SK-N-SH (cell line): ENCODE measurements around the gene TSG101. TPM values are rescaled to one million over a fixed set of nuclear protein-coding genes. Genes with fewer than 3 reads are reported as not detected.

Experiments used
- CTCF ChIA-PET: fragments of 300-600, 350-600 bp; formaldehyde crosslinking; extraction: SDS; loops from one replicate; lab custom pipeline; 2021; lab: Yijun Ruan, JAX
- POLR2A ChIA-PET: fragments of 350-600 bp; sonication (Branson Sonifier 250); formaldehyde crosslinking; extraction: SDS; loops from one replicate; lab custom pipeline; 2020; ENCODE audit warnings: antibody characterized with exemption, inconsistent platforms; lab: Yijun Ruan, JAX
- DNase-seq: peaks from one replicate; pipeline ENCODE4 v3.0.0; 2012
- H2AFZ ChIP-seq: fragments of 200-600 bp; sonication (generic); 2 replicates; pipeline ENCODE4 v1.8.1; 2016; ENCODE audit warnings: antibody characterized with exemption, mild to moderate bottlenecking, low read depth
- H3F3A ChIP-seq: fragments of 200-600 bp; sonication (generic); replicated peaks from 2 replicates; pipeline ENCODE3; 2016; ENCODE audit warnings: antibody characterized with exemption, mild to moderate bottlenecking; ENCODE audit not compliant: insufficient read depth
- H3K27ac ChIP-seq, 2 experiments: fragments of 200-500 bp in 1 of 2; fragments of 200-600 bp in 1 of 2; sonication (Bioruptor generic) in 1 of 2; sonication (generic), shearing (Covaris generic) in 1 of 2; 2 replicates each; pipeline versions ENCODE4 v1.5.1 to v1.6.1; 2014 to 2016; ENCODE audit warnings: low read depth in 2 of 2, inconsistent platforms in 1 of 2, low read length in 1 of 2, mild to moderate bottlenecking in 1 of 2, mixed read lengths in 1 of 2
- H3K27me3 ChIP-seq: fragments of 200-600 bp; sonication (generic), shearing (Covaris generic); 2 replicates; pipeline ENCODE4 v1.6.1; 2016; ENCODE audit warnings: mixed run types; ENCODE audit not compliant: insufficient read depth
- H3K36me3 ChIP-seq, 2 experiments: fragments of 200-500 bp in 1 of 2; fragments of 200-600 bp in 1 of 2; sonication (Bioruptor generic) in 1 of 2; sonication (generic) in 1 of 2; replicated peaks in 1 of 2; 2 replicates each; pipeline versions ENCODE3 to v1.5.1; 2014 to 2016; ENCODE audit warnings: low read length in 1 of 2, mild to moderate bottlenecking in 1 of 2; ENCODE audit not compliant: insufficient read depth in 2 of 2, control insufficient read depth in 1 of 2
- H3K4me1 ChIP-seq, 2 experiments: fragments of 200-500 bp in 1 of 2; fragments of 200-600 bp in 1 of 2; sonication (Bioruptor generic) in 1 of 2; sonication (generic), shearing (Covaris generic) in 1 of 2; 2 replicates each; pipeline versions ENCODE4 v1.5.1 to v1.6.1; 2014 to 2016; ENCODE audit warnings: low read depth in 1 of 2, low read length in 1 of 2, mixed run types in 1 of 2; ENCODE audit not compliant: insufficient read depth in 2 of 2, control insufficient read depth in 1 of 2
- H3K4me2 ChIP-seq: fragments of 200-600 bp; sonication (generic), shearing (Covaris generic); 2 replicates; pipeline ENCODE4 v1.6.1; 2017; ENCODE audit warnings: mixed run types
- H3K4me3 ChIP-seq, 2 experiments: fragments of 200-500 bp in 1 of 2; fragments of 200-600 bp in 1 of 2; sonication (Bioruptor generic) in 1 of 2; sonication (generic), shearing (Covaris generic) in 1 of 2; 2 replicates each; pipeline versions ENCODE4 v1.5.1 to v1.8.1; 2014 to 2016; ENCODE audit warnings: low read depth in 2 of 2, inconsistent platforms in 1 of 2, low read length in 1 of 2, mild to moderate bottlenecking in 1 of 2, mixed read lengths in 1 of 2, moderate library complexity in 1 of 2
- H3K79me2 ChIP-seq: fragments of 200-600 bp; sonication (generic); 2 replicates; pipeline ENCODE4 v1.8.1; 2017; ENCODE audit warnings: mild to moderate bottlenecking; ENCODE audit not compliant: insufficient read depth
- H3K9ac ChIP-seq: fragments of 200-600 bp; sonication (generic); 2 replicates; pipeline ENCODE4 v1.6.1; 2017; ENCODE audit warnings: mixed run types
- H3K9me2 ChIP-seq: fragments of 200-600 bp; sonication (generic); 2 replicates; pipeline ENCODE4 v1.6.1; 2017; ENCODE audit warnings: mixed run types
- H3K9me3 ChIP-seq: fragments of 200-600 bp; sonication (generic); 2 replicates; pipeline ENCODE4 v1.6.1; 2017; ENCODE audit warnings: mixed run types, mild to moderate bottlenecking, moderate library complexity
- H4K20me1 ChIP-seq: fragments of 200-600 bp; sonication (generic); 2 replicates; pipeline ENCODE4 v1.6.1; 2017; ENCODE audit warnings: mild to moderate bottlenecking, mixed run types; ENCODE audit not compliant: insufficient read depth
- CHD2 ChIP-seq: fragments of 150-350 bp; IDR thresholded peaks from 2 replicates; pipeline ENCODE4 v1.6.1; 2018; ENCODE audit warnings: low read length; ENCODE audit not compliant: partially characterized antibody
- ELF1 ChIP-seq: IDR thresholded peaks from 2 replicates; pipeline ENCODE4 v1.4.0; 2012
- EZH2phosphoT487 ChIP-seq: fragments of 200-600 bp; sonication (generic); IDR thresholded peaks from 2 replicates; pipeline ENCODE4 v1.6.1; 2017; ENCODE audit warnings: low read depth, mixed run types, mild to moderate bottlenecking, antibody characterized with exemption, moderate library complexity, borderline replicate concordance
- MXI1 ChIP-seq: IDR thresholded peaks from 2 replicates; pipeline ENCODE4 v1.6.1; 2012; ENCODE audit warnings: mild to moderate bottlenecking, low read depth, low read length, improper control_type of control experiment
- SMC3 ChIP-seq: IDR thresholded peaks from 2 replicates; pipeline ENCODE4 v1.6.1; 2012; ENCODE audit warnings: low read depth, low read length, improper control_type of control experiment
- TCF12 ChIP-seq: IDR thresholded peaks from 2 replicates; pipeline ENCODE4 v1.4.0; 2012
- WGBS: methylation state at CpG from one replicate; pipeline ENCODE4 v1.1.6; 2017; ENCODE audit warnings: low lambda C conversion rate; 5-methylcytosine and 5-hydroxymethylcytosine counted together
- polyA plus RNA-seq, 3 experiments: library from polyadenylated mRNA; depleted of rRNA; stranded (reverse); fragments of >200 nt; gene quantifications; 2 replicates each; pipeline ENCODE4 v1.2.3, GENCODE V29; 2012
- TF ChIP-seq, protein P1 (sequence below): IDR thresholded peaks from 2 replicates; pipeline ENCODE4 v1.4.0; 2012; ENCODE audit warnings: low read depth, borderline replicate concordance
- TF ChIP-seq, protein P2 (sequence below): IDR thresholded peaks from 2 replicates; pipeline ENCODE4; 2012
- TF ChIP-seq, protein P3 (sequence below): fragments of 150-350 bp; IDR thresholded peaks from 2 replicates; pipeline ENCODE4 v1.6.1; 2017; ENCODE audit warnings: antibody characterized with exemption, low read length, low read depth, borderline replicate concordance
- TF ChIP-seq, protein P4 (sequence below): fragments of 200-600 bp; sonication (generic); IDR thresholded peaks from 2 replicates; pipeline ENCODE4 v1.6.1; 2017; ENCODE audit warnings: antibody characterized with exemption, mild to moderate bottlenecking, moderate library complexity
- TF ChIP-seq, protein P5 (sequence below): fragments of 150-350 bp; IDR thresholded peaks from 2 replicates; pipeline ENCODE4 v1.6.1; 2016; ENCODE audit warnings: mild to moderate bottlenecking, low read depth, low read length

The TSG101 gene
- polyA plus RNA-seq, 1 of the 3 experiments (the other 2 are of a cell fraction): 164 TPM

DNA sequence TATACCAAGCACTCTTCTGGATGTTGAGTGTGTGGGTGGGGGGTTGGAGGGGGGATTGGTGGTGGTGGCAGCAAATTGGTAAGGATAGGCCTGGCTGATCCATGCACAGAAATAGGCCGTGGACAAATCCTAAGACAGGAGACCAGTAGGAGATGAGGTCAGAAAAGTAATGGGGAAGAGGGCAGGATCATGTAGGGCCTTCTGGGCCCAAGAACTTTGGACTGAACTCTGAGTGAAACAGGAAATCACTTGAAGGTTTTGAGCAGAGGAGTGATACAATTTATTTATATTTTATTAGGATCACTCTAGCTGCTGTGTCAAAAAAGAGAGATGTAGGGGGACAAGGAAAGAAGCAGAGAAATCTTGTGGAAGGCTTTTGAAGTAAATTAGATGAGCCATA lies 28.7 kb downstream of the TSG101 start:
- peaks cover 65 to 72% of the 10 kb centered on the region in 2 experiments for H3K36me3 ChIP-seq
- H3K9me2 ChIP-seq: no peaks in the 10 kb centered on the region
- H3K9ac ChIP-seq: no peak overlapping the region
- ChIA-PET CTCF (no interaction called here), POLR2A (no interaction called here)
- no peaks in the 10 kb centered on the region for H3K27me3 ChIP-seq
- H3K79me2 ChIP-seq: peaks cover 8% of the 10 kb centered on the region; the same call in 1 of the 2 replicates
- TF ChIP-seq MXI1: no peak
- no peak for TF ChIP-seq TCF12
- TF ChIP-seq, protein P1, sequence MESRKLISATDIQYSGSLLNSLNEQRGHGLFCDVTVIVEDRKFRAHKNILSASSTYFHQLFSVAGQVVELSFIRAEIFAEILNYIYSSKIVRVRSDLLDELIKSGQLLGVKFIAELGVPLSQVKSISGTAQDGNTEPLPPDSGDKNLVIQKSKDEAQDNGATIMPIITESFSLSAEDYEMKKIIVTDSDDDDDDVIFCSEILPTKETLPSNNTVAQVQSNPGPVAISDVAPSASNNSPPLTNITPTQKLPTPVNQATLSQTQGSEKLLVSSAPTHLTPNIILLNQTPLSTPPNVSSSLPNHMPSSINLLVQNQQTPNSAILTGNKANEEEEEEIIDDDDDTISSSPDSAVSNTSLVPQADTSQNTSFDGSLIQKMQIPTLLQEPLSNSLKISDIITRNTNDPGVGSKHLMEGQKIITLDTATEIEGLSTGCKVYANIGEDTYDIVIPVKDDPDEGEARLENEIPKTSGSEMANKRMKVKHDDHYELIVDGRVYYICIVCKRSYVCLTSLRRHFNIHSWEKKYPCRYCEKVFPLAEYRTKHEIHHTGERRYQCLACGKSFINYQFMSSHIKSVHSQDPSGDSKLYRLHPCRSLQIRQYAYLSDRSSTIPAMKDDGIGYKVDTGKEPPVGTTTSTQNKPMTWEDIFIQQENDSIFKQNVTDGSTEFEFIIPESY: no peak
- no peak for TF ChIP-seq EZH2phosphoT487
- TF ChIP-seq CHD2: no peak
- TF ChIP-seq, protein P2, sequence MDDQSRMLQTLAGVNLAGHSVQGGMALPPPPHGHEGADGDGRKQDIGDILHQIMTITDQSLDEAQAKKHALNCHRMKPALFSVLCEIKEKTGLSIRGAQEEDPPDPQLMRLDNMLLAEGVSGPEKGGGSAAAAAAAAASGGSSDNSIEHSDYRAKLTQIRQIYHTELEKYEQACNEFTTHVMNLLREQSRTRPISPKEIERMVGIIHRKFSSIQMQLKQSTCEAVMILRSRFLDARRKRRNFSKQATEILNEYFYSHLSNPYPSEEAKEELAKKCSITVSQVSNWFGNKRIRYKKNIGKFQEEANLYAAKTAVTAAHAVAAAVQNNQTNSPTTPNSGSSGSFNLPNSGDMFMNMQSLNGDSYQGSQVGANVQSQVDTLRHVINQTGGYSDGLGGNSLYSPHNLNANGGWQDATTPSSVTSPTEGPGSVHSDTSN: no peak
- TF ChIP-seq, protein P3, sequence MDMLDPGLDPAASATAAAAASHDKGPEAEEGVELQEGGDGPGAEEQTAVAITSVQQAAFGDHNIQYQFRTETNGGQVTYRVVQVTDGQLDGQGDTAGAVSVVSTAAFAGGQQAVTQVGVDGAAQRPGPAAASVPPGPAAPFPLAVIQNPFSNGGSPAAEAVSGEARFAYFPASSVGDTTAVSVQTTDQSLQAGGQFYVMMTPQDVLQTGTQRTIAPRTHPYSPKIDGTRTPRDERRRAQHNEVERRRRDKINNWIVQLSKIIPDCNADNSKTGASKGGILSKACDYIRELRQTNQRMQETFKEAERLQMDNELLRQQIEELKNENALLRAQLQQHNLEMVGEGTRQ: no peak
- no peak for TF ChIP-seq SMC3
- TF ChIP-seq, protein P4, sequence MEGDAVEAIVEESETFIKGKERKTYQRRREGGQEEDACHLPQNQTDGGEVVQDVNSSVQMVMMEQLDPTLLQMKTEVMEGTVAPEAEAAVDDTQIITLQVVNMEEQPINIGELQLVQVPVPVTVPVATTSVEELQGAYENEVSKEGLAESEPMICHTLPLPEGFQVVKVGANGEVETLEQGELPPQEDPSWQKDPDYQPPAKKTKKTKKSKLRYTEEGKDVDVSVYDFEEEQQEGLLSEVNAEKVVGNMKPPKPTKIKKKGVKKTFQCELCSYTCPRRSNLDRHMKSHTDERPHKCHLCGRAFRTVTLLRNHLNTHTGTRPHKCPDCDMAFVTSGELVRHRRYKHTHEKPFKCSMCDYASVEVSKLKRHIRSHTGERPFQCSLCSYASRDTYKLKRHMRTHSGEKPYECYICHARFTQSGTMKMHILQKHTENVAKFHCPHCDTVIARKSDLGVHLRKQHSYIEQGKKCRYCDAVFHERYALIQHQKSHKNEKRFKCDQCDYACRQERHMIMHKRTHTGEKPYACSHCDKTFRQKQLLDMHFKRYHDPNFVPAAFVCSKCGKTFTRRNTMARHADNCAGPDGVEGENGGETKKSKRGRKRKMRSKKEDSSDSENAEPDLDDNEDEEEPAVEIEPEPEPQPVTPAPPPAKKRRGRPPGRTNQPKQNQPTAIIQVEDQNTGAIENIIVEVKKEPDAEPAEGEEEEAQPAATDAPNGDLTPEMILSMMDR: no peak
- TF ChIP-seq, protein P5, sequence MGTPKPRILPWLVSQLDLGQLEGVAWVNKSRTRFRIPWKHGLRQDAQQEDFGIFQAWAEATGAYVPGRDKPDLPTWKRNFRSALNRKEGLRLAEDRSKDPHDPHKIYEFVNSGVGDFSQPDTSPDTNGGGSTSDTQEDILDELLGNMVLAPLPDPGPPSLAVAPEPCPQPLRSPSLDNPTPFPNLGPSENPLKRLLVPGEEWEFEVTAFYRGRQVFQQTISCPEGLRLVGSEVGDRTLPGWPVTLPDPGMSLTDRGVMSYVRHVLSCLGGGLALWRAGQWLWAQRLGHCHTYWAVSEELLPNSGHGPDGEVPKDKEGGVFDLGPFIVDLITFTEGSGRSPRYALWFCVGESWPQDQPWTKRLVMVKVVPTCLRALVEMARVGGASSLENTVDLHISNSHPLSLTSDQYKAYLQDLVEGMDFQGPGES: no peak
- no peak for TF ChIP-seq ELF1
- H3K9me3 ChIP-seq: no peaks in the 10 kb centered on the region
- H3K4me2 ChIP-seq: no peak overlapping the region
- H2AFZ ChIP-seq: no peak overlapping the region
- no peak overlapping the region for H3K27ac ChIP-seq
- H3K4me1 ChIP-seq: peaks cover 0 to 3% of the 10 kb centered on the region in 2 experiments; a peak in 1 of 4 replicates
- H3F3A ChIP-seq: peaks cover 8% of the 10 kb centered on the region
- no peak overlapping the region for H3K4me3 ChIP-seq
- WGBS: 96% methylated on average over 1 of the region's 1 CpG
- no peaks in the 10 kb centered on the region for H4K20me1 ChIP-seq
- no peak for DNase-seq
